GM21619 (cell line): Measurements from ENCODE around the gene INPP4B.

ENCODE experiments used
- ATAC-seq: cut with Tn5 transposase; IDR thresholded peaks from one replicate; pipeline ENCODE4 v1.9.1; 2021; ENCODE audit not compliant: unreplicated experiment

The INPP4B gene

GRCh38 chr4:142583708-142584107 is 262.4 kb downstream of the INPP4B start:
- ATAC-seq = no peak

DNA sequence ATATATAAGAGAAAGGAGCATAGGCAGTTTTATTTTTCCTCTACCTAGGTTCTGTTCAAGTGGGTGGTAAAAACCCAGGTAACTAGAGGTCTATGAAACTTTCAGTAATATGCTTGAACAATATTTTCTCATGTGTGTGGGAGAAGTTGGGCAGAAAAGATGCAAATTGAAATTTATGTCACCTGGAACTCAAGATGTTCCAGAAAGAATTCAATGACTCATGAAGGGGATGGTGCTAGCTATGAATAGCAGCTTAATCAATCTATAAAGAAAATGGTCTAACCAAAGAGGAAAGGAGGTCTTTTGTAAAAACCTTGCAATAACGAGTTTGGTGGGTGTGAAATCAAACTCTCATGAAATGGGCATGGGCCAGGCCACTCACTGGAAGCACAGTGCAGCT is 263.8 kb downstream of the INPP4B start:
- ATAC-seq = no peak

GRCh38 chr4:142581881-142582280 is 264.2 kb downstream of the INPP4B start:
- ATAC-seq = no peak

DNA sequence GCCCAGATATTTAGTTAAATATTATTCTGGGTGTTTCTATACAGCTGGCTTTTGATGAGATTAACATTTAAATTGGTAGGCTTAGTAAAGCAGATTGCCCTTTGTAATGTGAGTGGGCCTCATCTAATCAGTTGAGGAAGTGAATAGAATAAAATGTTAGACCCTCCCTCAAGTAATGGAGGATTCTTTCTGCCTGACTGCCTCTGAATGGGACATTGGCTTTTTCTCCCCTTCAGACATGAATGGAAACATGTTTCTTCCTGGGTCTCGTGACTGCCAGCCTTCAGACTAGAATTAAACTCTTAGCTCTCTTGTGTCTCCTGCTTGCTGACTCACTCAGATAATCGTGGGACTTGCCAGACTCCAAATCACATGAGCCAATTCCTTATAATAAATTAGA is 266.7 kb downstream of the INPP4B start:
- ATAC-seq = no peak

DNA sequence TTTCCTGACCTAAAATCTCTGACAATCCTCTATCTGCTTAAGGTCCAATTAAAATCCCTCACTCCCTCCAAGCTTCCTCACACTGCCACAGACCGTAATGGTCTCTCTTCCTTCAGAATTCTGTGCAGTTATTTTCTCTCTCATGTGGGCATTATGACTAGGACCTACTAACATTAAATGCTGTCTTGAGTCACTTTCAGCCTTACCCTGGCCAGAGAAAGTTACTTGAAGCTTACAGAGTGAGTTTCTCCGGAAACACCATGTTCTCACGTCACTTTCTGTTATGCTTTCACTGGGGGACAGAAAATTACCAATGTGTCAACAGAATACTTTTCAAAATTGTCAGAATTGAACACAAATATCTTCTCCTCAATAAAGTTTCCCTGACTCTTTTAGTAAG is 271.8 kb downstream of the INPP4B start:
- no peak for ATAC-seq

DNA sequence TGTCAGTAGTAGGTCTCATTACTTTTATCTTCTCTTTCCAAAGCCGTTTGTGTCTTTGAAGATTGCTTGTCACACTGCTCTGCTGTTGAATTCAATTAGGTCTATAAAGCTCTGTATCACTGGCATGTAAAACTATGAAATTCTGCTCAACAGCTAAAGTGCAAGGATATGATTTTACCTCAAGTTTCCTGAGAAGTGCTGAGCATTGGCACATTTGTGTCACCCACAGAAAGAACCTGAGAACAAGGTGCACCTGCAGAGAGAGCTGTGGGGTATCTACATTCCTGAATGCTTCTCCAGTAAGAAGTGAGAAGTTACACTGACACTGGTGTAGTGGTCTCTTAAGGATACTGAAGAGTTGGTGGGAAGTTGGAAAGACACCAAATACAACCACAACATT is 274.0 kb downstream of the INPP4B start:
- no peak for ATAC-seq

GRCh38 chr4:142567620-142568451 is 278.3 kb downstream of the INPP4B start:
- ATAC-seq = no peak

- ATAC-seq = no peak
These were observed 278.9 kb downstream of the INPP4B start for GRCh38 chr4:142567199-142567598.

GRCh38 chr4:142566777-142567176 is 279.3 kb downstream of the INPP4B start:
- no peak for ATAC-seq

DNA sequence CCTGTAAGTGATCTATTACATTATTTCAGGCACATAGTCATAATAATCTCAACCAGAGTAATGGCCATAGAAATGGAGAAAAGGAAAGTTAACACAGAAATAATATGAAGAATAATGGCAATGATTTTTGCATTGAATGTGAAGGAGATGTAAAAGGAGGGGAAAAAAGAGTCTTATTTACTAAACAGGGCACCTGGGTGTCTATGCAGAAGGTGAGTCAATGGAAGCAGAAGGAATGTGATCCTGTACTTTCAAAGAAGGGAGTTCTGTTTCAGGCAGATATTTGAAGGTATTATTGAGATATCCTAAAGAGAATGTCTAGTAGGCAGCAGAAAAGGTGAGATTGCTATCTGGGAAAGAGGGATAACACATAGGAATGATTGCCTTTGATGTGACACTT is 279.9 kb downstream of the INPP4B start:
- ATAC-seq = no peak

DNA sequence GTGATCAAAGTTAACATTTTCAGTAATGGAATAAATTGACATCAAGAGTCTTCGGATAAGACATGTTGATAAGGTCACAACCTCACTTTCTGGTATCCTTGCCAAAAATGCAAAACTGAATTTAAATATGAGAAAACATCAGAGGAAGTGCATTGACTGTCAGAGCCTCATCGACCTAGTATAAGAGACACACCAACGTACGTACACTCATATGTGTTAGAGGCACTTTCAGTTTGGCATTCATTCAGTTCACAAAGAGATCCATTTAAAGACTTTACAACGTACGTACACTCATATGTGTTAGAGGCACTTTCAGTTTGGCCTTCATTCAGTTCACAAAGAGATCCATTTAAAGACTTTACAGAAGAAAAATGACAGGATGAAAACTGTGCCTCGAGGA is 280.3 kb downstream of the INPP4B start:
- ATAC-seq = no peak

GRCh38 chr4:142563682-142564291 is 282.3 kb downstream of the INPP4B start:
- ATAC-seq = no peak

DNA sequence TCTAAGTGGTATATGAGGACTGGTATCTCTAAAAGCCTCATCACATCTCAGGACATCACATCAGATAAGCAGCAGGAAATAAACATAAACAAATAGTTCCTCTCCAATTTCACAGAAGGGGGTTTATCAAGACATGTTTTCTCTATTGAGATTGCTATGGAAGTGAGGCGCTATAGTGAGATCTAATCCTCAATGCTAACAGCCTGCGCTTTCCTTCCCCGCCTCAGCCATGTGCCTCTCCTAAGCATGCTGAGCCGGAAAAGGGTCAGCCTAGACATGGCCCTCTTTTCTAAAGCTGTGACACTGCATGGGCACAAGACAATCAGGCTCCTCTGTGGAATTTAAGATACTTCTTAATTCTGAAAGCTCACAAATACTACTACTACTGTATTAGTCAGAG is 286.1 kb downstream of the INPP4B start:
- no peak for ATAC-seq

- no peak for ATAC-seq
These were observed 287.2 kb downstream of the INPP4B start for GRCh38 chr4:142558851-142559250.

GRCh38 chr4:142557239-142557801 is 288.8 kb downstream of the INPP4B start:
- ATAC-seq = no peak

- no peak for ATAC-seq
These were observed 289.4 kb downstream of the INPP4B start for GRCh38 chr4:142556570-142557238.

DNA sequence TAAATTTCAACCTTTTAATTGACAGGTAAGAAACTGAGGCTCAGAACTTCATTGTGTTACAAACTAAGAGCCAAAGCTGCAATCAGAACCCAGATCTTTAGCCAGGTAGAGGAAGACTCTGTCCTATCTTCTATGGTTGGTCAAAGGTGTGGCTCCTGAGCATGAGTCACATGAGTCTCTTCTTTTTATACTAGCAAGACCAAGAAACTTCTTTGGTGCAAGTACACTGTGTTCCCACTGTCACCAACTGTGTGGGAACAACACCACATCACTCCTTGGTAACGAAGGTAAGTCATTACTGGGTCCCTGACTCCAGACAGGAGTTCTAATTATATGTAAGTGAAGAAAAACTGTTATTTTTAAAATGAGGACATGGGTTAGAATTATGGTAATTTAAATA is 290.1 kb downstream of the INPP4B start:
- no peak for ATAC-seq

DNA sequence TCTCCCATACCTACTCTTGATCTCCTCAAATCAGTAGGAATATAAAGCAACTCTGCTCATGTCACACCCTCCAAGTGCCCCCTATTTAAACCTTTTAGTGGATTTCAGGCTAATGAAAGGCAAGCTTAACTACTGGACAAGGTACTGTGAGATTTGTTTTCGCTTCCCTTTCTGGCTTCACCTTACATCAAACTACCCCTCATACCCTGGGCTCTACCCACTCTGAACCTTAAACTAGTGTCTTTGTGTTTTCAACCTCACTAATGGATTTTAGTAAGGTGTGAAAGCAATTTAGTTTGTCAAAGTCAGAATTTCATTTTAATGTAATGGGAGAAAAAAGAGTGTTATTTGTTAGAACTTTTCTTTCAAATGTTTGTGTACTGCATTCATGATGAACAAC is 291.7 kb downstream of the INPP4B start:
- no peak for ATAC-seq

- ATAC-seq = no peak
These were observed 294.4 kb downstream of the INPP4B start for GRCh38 chr4:142551517-142552305.

- ATAC-seq = no peak
These were observed 295.1 kb downstream of the INPP4B start for GRCh38 chr4:142550965-142551364.
